IPS-18c (cell line): ENCODE data around the gene HGS.

Experiments
- H3K4me3 ChIP-seq: 2 replicates; pipeline ENCODE4 v1.7.0; 2013; ENCODE audit warnings: low read depth, mild to moderate bottlenecking, low read length, moderate library complexity; ENCODE audit not compliant: insufficient read depth
- H3K9me3 ChIP-seq: one replicate; pipeline ENCODE4 v1.6.1; 2013; ENCODE audit warnings: mild to moderate bottlenecking, low read length, moderate library complexity; ENCODE audit not compliant: control insufficient read depth, insufficient read depth

Gene HGS

DNA sequence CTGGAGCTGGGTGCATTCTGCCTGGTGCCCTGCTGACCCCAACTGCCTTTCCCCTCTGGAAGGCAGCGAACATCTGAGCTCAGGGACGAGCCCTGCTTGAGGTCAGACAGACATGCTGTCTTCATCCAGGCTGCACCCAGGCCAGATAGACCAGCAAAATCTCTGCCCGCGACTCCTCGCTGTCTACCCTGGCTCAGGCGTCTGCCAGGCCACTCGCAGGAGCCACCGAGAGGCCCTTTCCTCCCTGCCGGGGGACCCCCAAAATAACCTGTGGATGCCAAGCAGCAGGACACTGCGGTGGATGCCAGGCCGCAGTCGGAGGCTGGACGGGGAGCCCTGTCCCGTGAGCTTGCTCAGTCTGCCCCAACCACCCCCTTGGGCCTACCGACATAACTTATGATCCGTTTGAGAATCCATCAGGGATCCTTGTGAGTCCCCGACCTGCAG, 25.0 kb downstream of the HGS start:
- H3K4me3 ChIP-seq = no peak overlapping the region
- no peaks in the 10 kb centered on the region for H3K9me3 ChIP-seq

DNA sequence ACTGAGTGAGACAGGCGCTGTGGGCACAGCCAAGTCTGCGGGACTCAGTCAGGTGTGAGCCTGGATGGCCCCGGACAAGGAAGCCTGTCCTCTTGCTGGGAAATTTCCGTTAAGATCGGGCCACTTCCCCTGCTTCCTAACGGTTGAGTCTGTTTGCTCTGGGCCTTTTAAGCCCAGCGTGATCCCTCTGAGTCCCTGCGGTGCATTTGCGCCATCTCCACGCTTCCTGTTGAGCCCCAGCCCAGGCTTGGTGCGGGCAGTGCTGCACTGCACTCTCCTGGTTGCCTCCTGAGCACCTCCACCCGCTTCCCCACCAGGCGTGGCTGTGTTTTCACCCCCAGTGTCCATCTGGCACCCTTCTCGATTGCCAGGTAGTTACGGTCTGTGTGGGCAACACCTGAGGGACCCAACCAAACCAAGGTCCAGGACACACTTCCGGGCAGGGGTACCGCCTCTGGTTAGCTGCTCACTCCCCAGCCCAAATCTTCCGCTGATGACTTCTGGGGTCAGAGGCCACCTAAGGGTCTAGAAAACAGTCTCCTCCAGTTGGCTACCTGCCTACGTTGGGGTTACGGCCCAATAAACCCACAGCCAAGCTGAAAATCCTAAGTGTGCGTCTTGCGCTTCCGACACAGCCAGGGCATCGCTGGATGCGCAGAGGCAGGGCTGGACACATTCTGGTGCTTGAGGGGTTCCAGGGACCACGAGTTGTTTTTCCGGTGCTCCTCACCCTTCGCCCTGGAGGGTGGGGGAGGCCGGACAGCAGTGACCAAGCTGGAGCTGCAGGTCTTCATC, 26.9 kb downstream of the HGS start:
- H3K4me3 ChIP-seq = peak overlapping the region; percentile 56

DNA sequence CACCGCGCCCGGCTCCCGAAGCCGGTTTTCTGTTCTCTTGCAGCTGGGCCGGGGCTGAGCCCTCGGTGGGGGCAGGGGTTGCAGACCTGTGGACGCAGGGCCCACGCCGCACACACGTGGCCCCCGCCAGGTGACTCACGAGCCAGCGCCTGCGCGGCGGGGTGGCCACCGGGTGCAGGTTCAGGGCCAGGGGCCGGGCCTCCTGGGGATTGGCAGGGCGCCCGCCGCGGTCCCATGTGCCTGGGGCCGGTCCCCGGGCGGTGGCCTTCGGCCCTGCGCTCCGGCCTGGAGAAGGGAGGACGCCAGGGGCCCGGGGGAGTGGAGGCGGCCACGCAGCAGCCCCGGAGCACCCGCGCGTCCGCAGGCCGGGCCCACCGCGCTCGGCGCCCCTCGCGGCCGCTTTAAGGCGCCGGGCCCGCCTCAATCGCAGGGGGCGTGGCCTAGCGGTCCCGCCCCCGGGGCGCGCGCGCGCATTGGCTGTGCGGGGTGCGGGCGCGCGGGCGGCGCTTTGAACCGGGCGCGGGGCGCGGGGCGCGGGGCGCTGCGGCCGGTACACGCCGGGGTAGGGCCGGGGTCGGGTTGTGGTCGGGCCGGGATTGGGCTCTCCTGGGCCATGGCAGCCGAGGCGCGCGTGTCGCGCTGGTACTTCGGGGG, 28.1 kb downstream of the HGS start, which contains the start of gene SLC25A10:
SLC25A10 (plus strand) TSS at position 471 of the 654 bp plus-strand sequence; CDS start at position 614, 143 bp downstream.
- Histone ChIP-seq H3K9me3 (no peaks in the 10 kb centered on the region), H3K4me3 (peak within 1 kb of the TSS; percentile 77)

More for the DNA sequence above, 26.9 kb downstream of the HGS start:
- H3K9me3 ChIP-seq = no peaks in the 10 kb centered on the region

DNA sequence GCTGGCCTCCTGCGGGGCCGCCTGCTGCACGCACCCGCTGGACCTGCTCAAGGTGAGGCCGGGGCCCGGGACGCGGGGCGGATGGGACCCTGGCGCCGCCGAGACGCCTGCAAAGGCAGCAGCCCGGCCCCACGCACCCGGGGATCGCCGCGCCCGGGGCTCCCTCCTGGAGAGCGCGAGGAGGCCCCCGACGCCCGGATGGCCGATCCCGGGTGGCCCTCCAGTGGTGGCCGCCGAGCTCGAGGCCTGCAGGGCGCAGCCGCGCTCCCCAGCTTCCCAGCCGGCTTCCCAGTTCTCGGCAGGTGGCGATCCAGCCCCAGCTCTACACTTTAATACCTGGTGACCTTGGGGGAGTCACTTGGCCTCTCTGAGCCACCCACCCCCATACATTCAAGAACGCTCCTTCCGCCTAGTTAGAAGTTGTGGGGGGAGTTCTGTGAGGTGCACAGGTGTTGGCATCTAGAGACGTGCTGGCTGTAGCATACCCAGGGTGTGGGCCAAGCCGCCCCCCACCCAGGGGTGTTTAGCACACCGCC, 28.7 kb downstream of the HGS start:
- Histone ChIP-seq H3K9me3 (no peaks in the 10 kb centered on the region), H3K4me3 (peak overlapping the region; percentile 77)

DNA sequence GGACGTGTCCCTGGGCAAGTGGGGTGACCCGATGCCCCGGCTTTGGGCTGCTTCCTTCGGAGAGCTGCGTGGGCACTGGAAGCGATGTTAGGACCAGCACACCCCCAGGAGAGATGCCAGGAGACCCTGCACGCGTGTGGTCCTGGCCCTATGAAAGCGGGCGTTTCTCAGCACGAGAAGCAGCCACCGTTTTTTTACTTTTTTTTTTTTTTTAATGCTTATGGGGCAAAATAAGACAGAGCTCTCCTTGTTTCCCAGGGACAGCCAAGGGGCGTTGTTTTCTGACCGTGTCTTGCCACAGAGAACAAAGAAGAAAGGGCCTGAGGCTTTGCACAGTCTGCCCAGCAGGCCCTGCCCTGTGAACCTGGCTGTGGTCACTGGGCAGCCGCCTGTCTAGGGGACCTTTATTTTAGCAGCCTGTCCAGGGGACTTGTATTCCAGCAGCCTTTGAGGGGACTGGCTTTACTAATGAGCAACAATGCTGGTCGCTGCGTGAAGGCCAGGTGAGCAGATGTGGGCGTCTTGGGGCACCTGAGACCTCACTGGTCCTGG, 29.3 kb downstream of the HGS start:
- Histone ChIP-seq H3K4me3 (peak overlapping the region; percentile 77), H3K9me3 (no peaks in the 10 kb centered on the region)

DNA sequence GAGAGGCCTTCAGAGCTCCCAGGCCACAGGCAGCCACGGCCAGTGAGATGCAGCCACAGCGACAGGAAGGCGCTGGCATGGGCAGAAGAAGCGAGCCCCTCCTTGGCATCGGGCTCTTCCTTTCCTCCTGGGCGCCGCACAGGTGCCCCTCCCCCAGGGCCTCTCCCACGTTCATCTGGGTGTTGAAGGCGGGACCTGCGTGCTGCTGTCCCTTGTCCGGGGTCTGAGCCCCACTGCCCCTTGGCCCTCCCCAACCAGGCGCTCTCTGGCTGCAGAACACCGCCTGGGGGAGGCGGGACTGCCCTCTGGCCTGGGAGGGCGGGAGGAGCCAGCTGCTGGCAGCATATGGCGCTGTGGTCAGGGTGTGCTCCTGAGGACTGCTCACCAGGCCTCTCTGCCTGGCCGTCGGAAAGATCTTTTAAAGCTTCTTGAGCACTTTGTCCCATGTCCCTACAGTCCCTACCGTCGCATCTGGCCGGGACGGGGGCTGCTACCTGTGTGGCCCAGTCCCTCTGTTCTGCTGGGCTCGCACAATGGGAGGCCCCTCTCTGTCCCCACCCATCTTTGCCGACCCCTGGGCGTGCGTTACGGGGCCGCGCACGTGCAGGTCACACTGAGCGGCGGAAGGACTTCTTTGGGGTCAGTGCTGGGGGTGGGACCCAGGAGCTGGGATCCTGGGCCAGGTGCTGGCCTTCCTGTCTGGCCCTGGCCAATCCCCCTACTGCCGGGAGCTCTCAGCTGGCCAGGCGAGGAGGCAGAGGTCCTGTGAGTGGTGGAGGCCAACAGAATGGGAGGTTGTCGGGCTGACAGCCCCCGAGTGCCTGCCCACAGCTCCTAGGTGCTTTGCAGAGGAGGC, 30.0 kb downstream of the HGS start:
- Histone ChIP-seq H3K9me3 (no peaks in the 10 kb centered on the region), H3K4me3 (peak overlapping the region; percentile 77; the same call in 1 of the 2 replicates)

DNA sequence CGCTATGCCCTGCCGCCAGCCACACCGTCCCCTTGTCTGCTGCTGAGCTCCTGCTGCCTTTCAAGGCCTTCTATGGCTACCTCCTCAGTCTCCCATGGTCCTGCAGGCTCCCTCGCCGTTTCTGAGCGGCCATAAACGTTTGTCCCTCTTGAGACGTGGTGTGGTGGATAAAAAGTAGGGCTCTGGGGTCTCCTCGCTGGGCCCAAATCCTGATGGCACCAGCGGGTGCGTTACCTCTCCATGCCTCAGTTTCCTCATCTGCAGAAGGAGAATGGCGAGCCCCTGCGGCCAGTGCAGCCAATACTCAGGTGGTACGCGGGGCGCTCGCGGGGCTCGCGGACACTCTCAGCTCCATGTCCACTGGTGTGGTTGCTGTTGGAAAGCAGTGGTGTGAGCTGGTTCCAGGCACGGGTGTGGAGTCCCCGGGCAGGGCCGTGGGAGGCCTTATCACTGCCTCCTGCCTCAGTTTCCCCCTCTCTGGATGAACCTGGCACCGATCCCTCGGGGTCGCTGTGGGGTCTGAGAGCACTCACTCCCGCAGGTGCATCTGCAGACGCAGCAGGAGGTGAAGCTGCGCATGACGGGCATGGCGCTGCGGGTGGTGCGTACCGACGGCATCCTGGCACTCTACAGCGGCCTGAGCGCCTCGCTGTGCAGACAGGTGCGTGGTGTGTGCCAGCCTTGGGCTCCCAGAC, 30.7 kb downstream of the HGS start:
- Histone ChIP-seq H3K9me3 (no peaks in the 10 kb centered on the region), H3K4me3 (no peak overlapping the region)

DNA sequence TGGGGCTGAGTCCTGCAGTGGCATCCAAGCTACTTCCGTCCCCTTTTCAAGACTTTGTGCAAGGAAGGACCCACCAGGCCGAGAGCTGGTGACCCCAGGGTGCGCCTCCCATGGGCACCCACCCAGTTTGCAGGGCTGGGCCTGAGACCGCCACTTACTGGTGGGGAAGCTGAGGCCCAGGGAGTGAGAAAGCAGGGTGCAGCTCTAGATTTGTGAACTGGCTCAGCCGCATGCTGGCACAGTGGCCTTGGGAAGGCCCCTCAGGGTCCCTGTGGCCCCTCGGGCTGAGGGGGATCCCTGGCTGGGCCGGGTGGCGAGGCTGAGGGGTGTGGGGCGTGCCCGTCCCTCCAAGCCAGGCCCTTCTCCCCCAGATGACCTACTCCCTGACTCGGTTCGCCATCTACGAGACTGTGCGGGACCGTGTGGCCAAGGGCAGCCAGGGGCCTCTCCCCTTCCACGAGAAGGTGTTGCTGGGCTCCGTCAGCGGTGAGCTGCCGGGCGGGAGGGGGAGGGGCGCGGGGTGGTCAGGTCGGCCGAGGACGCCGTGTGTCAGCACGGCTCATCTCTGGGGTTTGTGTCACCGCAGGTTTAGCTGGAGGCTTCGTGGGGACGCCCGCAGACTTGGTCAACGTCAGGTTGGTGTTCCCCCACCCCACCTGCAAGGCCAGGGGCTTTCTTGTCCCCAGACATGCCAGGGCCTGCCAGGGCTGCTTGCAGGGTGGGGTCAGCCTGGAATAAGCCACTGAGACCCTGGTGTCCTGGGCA, 31.5 kb downstream of the HGS start:
- H3K9me3 ChIP-seq = no peaks in the 10 kb centered on the region
- no peak overlapping the region for H3K4me3 ChIP-seq

DNA sequence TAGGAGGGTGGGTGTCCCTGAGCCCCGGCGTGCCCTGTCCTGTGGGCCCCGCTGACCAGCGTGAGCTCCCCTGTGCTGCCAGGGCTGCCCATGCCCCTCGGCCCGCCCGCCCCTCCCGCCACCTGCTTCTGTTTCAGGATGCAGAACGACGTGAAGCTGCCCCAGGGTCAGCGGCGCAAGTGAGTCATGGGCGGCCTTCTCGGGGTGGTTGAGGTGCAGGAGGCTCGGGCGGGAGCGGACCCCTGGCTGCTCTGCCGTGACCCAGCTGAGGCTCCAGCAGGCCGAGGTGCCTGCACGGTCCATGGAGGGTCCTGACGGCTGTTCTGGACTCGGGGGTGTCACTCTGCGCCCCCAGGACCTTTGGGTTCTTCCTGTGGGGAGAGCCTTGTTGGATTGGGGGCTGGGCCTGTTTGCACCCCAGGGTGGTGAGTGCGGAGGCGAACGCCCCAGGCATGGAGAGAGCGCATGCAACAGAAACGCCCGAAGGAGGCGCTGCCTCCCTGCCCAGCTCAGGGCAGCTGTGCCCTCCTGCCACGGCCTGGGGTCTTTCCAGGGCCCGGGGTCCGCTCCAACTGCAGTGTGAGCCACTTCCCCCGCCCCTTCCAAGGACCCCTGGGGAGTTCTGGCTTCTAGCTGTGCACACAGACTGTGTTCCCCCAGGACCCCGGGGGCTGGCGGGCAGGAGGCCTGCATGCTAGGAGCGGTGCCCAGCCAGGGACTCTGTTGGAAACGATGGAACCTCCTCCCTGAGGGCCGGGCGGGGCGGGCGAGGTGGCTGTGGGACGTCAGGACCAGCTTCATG, 32.3 kb downstream of the HGS start:
- no peak overlapping the region for H3K4me3 ChIP-seq

DNA sequence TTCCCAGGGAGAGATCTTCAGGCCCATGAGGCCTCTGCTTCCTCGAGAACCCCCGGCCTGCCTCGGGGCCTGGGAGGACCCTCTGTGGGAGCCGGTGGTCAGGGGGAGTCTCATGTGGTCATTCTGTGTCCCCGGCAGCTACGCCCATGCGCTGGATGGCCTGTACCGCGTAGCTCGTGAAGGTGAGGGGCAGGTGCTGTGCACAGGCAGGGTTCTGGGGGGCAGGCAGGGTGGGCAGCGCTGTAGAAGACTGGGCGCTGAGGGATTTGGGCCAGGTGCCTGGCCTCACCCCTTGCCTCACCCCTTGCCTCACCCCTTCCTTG, 32.8 kb downstream of the HGS start:
- Histone ChIP-seq H3K4me3 (no peak overlapping the region), H3K9me3 (no peaks in the 10 kb centered on the region)

More for the DNA sequence above, 32.3 kb downstream of the HGS start:
- no peaks in the 10 kb centered on the region for H3K9me3 ChIP-seq

DNA sequence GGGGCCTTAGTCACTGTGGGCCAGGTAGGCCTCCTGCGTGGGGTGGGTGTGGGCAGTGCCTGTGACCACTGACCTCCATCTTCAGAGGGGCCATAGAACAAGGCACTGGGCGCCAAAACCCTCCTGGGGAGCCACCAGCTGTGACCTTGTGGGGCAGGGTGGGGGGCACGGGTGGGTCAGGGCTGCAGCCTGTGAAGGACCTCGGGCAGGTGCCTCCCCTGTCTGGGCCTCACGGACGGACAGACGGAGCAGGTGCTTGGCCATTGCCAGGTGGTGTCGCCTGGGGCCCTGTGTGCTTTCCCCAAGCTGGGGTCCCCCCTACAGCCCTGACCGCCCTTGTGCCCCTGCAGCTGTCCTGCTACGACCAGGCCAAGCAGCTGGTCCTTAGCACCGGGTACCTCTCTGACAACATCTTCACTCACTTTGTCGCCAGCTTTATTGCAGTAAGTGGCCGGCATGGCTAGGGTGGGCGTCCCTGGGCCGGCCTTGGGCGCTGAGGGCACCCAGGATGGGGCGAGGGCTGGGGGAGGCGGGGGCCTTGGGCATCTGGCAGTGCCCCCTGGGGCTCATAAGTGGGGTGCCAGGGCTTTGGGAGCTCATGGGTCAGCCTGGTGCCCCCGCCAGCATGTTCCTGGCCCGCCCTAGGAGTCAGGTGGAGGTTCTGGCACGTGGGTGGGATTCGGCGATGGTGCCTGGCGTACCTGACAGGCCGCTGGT, 33.4 kb downstream of the HGS start:
- Histone ChIP-seq H3K4me3 (no peak overlapping the region), H3K9me3 (no peaks in the 10 kb centered on the region)

DNA sequence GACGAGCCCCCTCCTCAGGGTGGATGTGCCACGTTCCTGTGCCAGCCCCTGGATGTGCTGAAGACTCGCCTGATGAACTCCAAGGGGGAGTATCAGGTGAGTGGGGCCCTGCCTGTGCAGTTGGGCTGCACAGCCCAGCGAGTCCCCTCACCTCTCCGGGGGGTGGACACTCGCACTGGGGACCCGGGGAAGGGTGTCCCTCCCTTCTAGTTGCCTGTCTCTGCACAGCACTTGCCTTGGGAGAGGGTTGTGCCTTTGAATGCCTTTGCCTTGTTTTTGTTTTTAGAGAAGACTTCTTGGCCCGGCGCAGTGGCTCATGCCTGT, 33.9 kb downstream of the HGS start:
- no peak overlapping the region for H3K4me3 ChIP-seq

DNA sequence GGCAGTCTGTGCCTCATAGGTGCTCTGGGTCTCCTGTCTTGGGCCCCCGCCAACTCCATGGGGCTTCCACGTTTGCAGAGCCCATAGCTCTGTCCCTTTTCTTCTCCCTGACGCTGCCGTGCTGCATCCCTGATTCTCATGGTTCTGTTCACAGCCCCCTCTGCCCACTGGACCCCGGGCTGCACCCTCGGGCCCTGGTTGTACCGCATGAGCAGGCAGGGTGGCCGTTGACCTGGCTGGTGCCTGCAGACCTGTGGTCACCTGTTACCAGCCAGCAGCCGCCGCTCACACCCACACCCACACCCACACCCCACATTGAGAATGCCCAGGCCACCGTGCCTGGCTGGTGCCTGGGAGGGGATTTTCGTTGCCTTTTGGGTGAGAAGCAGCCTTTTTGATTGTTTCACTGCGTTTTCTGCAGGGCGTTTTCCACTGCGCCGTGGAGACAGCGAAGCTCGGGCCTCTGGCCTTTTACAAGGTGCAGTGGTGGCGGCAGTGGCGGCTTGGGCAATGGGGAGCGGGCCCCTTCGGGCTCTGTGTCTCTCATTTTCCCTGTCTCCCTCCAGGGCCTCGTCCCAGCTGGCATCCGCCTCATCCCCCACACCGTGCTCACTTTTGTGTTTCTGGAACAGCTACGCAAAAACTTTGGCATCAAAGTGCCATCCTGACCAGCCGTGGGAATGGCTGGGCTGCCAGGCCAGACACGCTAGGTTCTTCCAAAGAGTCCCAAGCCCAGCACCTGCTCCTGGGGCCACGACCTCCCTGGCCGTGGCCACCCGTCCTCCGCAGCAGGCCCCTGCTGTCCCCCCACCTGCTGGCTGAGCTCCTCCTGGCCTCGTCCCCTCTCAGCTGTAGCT, 35.8 kb downstream of the HGS start:
- H3K9me3 ChIP-seq = no peaks in the 10 kb centered on the region

More for the DNA sequence above, 33.9 kb downstream of the HGS start:
- H3K9me3 ChIP-seq = no peaks in the 10 kb centered on the region

More for the DNA sequence above, 35.8 kb downstream of the HGS start:
- H3K4me3 ChIP-seq = no peak overlapping the region
